ENCODE data around the gene TNFSF12.

The TNFSF12 gene

GRCh38 chr17:7549401-7550055 is 670 bp downstream of the TNFSF12 start:
- DNase-seq, result no peak

- no peak for DNase-seq
These were observed 1.5 kb downstream of the TNFSF12 start for GRCh38 chr17:7550344-7550743.

GRCh38 chr17:7551396-7551795 is 2.5 kb downstream of the TNFSF12 start:
- DNase-seq, result no peak

DNA sequence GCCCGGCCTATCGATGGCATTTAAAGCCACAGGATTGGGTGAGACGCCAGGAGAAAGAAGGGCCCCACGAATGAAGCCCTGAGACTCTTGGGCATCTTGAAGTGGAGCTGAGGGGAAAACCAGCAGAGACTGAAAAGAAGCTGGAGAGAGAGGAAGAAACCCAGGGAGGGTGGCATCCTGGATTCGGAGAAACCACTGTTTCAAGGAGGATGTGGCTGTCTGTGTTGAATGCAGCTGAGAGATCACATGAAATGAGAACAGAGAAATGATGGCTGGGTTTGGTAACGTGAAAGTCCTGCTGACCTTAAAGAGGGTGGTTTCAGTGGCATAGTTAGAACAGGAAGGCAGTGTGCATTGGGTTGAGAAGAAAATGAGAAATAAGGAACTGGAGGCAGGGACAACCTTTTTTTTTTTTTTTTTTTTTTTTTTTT is 3.8 kb downstream of the TNFSF12 start:
- DNase-seq, result no peak

GRCh38 chr17:7553356-7553755 is 4.5 kb downstream of the TNFSF12 start:
- DNase-seq, result no peak

DNA sequence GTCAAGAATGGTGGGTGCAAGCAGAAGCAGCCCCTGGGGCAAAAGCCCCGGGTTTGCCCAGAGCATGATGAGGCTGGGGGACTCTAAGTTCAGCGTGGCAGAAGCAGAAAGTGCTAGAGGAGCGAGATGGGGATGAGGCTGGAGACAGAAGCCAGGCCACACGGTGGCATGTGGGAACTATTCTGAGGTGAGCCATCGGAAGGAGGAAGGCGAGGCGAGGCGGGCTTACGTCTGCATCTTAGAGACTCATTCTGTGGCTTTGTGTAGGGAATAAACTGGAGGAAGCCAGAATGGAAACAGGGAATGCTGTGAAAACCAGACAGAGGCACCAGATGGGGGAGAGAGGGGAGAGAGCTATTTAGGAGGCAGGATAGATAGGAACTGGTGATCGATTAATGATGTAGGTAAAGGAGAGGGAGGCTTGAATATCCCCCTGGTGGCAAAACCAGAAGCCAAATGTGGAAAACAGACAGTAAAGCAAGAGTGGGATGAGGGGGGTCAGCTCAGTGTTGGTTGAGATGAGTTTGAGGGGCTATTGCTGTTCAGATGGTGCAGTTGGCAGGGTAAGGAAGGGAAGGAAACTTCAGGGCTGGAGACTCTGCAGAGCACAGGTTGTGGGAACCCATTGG is 6.6 kb downstream of the TNFSF12 start:
- DNase-seq, result no peak

- DNase-seq, result no peak
These were observed 7.8 kb downstream of the TNFSF12 start for GRCh38 chr17:7556627-7557026.

DNA sequence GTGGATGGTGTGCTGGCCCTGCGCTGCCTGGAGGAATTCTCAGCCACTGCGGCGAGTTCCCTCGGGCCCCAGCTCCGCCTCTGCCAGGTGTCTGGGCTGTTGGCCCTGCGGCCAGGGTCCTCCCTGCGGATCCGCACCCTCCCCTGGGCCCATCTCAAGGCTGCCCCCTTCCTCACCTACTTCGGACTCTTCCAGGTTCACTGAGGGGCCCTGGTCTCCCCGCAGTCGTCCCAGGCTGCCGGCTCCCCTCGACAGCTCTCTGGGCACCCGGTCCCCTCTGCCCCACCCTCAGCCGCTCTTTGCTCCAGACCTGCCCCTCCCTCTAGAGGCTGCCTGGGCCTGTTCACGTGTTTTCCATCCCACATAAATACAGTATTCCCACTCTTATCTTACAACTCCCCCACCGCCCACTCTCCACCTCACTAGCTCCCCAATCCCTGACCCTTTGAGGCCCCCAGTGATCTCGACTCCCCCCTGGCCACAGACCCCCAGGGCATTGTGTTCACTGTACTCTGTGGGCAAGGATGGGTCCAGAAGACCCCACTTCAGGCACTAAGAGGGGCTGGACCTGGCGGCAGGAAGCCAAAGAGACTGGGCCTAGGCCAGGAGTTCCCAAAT is 8.4 kb downstream of the TNFSF12 start:
- DNase-seq, result no peak

- DNase-seq, result peak; percentile 29
These were observed 9.1 kb downstream of the TNFSF12 start for GRCh38 chr17:7557775-7558543.

DNA sequence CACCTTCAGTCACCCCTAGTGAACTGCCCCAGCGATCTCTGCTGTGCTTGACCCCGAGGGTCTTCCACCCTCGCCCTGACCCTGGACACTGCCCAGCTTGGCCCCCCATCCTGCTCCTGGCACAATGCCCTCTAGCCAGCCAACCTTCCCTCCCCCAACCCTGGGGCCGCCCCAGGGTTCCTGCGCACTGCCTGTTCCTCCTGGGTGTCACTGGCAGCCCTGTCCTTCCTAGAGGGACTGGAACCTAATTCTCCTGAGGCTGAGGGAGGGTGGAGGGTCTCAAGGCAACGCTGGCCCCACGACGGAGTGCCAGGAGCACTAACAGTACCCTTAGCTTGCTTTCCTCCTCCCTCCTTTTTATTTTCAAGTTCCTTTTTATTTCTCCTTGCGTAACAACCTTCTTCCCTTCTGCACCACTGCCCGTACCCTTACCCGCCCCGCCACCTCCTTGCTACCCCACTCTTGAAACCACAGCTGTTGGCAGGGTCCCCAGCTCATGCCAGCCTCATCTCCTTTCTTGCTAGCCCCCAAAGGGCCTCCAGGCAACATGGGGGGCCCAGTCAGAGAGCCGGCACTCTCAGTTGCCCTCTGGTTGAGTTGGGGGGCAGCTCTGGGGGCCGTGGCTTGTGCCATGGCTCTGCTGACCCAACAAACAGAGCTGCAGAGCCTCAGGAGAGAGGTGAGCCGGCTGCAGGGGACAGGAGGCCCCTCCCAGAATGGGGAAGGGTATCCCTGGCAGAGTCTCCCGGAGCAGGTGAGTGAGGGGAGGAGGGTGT is 9.9 kb downstream of the TNFSF12 start, which contains the start of gene TNFSF13:
TSS of gene TNFSF13 (plus strand) at position 207 of the 776 bp plus-strand sequence. CDS start at position 497, 290 bp downstream.
- no peak for DNase-seq

DNA sequence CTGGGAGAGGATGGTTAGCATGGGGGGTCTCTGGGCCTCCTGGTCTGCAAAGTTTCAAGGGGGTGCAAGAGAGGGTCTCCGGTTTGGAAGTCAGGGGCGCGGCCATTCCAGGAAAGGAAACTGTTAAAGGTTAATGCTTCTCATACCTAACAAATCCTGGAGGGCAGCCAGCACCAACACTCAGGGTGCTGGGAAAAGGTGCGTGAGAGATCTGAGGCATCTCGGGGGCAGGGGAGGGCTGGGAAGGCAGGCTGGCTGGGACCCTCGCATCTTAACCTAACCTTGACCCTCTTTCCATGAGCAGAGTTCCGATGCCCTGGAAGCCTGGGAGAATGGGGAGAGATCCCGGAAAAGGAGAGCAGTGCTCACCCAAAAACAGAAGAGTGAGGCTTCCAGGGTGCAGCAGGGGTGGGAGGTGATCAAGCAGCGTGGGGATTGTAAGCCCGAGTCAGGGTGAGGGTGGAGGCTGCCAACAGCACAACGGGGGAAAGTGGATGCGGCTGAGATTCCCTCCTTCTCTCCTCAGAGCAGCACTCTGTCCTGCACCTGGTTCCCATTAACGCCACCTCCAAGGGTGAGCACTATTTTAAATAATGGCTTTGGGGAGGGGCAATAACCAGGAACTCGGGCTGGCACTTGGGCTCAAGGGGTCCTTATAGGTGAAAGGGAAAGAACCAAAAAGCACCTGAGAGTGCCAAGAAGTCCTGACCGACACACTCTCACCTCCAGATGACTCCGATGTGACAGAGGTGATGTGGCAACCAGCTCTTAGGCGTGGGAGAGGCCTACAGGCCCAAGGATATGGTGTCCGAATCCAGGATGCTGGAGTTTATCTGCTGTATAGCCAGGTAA is 10.7 kb downstream of the TNFSF12 start:
- no peak for DNase-seq

DNA sequence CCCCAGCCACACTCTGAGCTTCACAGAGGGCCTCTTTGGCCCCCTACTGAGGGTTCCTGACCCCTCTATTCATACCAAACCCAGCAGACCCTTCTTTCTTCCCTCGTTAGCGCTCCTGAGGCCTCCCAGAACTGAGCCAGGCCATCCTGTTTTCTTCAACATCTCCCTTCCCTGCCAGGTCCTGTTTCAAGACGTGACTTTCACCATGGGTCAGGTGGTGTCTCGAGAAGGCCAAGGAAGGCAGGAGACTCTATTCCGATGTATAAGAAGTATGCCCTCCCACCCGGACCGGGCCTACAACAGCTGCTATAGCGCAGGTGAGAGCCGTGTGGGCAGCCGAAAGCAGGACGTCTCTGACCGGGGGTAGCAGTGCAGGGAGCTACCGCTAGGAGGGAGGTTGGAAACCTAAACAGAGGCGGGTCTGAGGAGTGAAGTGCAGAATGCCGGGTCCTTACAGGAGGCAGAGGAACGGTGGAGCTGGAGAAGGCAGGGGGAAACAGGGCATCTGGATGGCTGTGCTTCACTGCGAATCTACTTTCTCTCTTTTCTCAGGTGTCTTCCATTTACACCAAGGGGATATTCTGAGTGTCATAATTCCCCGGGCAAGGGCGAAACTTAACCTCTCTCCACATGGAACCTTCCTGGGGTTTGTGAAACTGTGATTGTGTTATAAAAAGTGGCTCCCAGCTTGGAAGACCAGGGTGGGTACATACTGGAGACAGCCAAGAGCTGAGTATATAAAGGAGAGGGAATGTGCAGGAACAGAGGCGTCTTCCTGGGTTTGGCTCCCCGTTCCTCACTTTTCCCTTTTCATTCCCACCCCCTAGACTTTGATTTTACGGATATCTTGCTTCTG is 11.5 kb downstream of the TNFSF12 start:
- no peak for DNase-seq

- peak; percentile 79 for DNase-seq
These were observed 12.2 kb downstream of the TNFSF12 start for GRCh38 chr17:7561028-7561575.

DNA sequence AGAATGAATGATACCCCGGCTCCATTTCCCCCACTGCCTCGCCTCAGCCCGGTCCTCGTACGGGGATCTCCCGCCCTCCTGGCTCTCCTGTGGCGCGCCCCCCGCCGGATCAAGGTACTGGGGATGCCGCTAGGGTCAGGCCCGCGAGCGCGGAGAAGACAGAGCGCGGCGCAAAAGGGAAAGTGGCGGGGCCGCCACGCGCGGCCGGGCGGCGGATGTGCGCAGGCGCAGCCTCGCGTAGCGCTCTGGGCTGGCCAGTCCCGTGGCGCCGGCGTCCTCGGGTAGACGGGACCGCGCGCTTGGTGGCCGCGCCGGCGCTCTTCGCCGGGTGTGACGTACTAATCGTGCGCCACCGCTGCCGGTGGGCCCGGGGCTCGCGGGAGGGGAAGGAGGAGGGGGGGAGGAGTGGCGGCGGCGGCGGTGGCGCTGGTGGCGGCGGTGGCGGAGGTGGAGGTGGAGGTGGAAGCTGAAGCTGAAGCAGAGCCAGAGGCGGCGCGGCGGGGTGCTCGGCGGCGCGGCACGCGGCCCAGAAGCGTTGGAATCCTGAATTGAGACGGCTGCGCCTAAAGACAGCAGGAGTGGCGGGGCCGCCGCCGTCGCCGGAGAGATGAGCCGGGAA is 12.8 kb downstream of the TNFSF12 start, which contains the start of gene SENP3:
TSS of gene SENP3 (plus strand) at position 331 of the 619 bp plus-strand sequence. CDS start 1,158 bp downstream, outside the sequence.
- peak; percentile 88 for DNase-seq

DNA sequence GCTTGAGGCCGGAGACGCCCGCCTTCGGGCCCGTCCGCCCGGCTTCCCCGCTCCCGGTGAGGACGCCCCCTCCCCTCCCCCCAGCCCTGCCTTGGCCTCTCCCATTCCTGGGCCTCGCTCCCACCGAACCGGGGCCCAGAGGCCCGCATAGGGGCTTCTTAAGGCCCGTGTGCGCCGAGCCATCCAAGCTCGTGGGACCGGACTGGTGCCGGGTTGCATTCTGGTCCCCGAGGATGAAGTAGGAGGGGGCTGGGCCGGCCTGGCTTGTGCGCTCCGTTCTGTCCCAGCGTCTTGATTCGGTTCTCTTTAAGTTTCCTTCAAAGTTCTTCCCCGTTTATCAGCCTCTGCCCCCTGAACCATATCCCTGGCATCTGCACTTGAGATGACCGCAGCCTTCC is 13.3 kb downstream of the TNFSF12 start:
- no peak for DNase-seq

GRCh38 chr17:7563115-7563869 is 14.4 kb downstream of the TNFSF12 start:
- no peak for DNase-seq

DNA sequence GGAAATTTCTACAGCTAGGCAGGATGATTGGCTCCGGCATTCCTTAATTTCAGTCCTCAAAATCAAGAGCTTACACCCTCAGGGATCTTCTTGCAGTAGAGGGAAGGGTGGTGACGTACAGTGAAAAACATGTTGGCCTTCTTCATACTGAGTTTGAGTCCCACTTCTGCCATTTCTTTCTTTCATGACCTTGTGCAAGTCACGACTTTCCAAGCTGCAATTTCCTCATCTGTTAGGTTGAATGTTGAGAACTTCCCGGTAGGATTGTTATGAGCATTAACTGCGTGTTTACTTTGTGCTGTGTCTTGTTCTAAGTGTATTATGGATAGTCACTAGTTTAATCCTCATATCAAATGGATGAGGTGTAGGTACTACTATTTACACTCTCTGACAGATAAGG is 20.7 kb downstream of the TNFSF12 start:
- DNase-seq, result no peak

- DNase-seq, result no peak
These were observed 21.5 kb downstream of the TNFSF12 start for GRCh38 chr17:7570351-7570750.

DNA sequence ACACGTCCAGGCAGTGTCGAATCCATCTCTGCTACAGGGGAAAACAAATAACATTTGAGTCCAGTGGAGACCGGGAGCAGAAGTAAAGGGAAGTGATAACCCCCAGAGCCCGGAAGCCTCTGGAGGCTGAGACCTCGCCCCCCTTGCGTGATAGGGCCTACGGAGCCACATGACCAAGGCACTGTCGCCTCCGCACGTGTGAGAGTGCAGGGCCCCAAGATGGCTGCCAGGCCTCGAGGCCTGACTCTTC is 23.4 kb downstream of the TNFSF12 start:
- no peak for DNase-seq
